ENCODE results near the gene HS6ST3. TPM values are rescaled to one million over a fixed set of nuclear protein-coding genes. Genes with fewer than 3 reads are reported as not detected.

HS6ST3 gene
- total RNA-seq, 1 donor from 2014 or later: 4.7 TPM

GRCh38 chr13:96779691-96780090 is 689.8 kb downstream of the HS6ST3 start:
- Mint-ChIP-seq H3K27ac (no peak overlapping the region), H3K27me3 (no peaks in the 10 kb centered on the region), H3K9me3 (peaks cover 8% of the 10 kb centered on the region), H3K4me3 (no peak overlapping the region), H3K4me1 (ENCODE audit: unreplicated experiment) (peaks cover 18% of the 10 kb centered on the region), H3K36me3 (peaks cover 3% of the 10 kb centered on the region)
- TF ChIP-seq CTCF (conservative IDR thresholded peaks at IDR 0.05): no peak
- DNase-seq (ENCODE audit: extremely low spot score, unreplicated experiment): no peak

- DNase-seq (ENCODE audit: extremely low spot score, unreplicated experiment): no peak
- Mint-ChIP-seq H3K4me1 (ENCODE audit: unreplicated experiment) (peaks cover 18% of the 10 kb centered on the region), H3K36me3 (peaks cover 3% of the 10 kb centered on the region), H3K27ac (no peak overlapping the region), H3K4me3 (no peak overlapping the region), H3K27me3 (no peaks in the 10 kb centered on the region), H3K9me3 (peaks cover 8% of the 10 kb centered on the region)
- TF ChIP-seq CTCF (conservative IDR thresholded peaks at IDR 0.05): no peak
Measured at GRCh38 chr13:96780105-96780504, 690.2 kb downstream of the HS6ST3 start.

GRCh38 chr13:96781141-96781540 is 691.2 kb downstream of the HS6ST3 start:
- no peak for DNase-seq (ENCODE audit: extremely low spot score, unreplicated experiment)
- peaks cover 3% of the 10 kb centered on the region for H3K36me3 Mint-ChIP-seq
- H3K27me3 Mint-ChIP-seq: no peaks in the 10 kb centered on the region
- peaks cover 8% of the 10 kb centered on the region for H3K9me3 Mint-ChIP-seq
- H3K4me1 Mint-ChIP-seq (ENCODE audit: unreplicated experiment): peaks cover 18% of the 10 kb centered on the region
- no peak overlapping the region for H3K27ac Mint-ChIP-seq
- H3K4me3 Mint-ChIP-seq: no peak overlapping the region
- TF ChIP-seq CTCF (conservative IDR thresholded peaks at IDR 0.05): no peak

DNA sequence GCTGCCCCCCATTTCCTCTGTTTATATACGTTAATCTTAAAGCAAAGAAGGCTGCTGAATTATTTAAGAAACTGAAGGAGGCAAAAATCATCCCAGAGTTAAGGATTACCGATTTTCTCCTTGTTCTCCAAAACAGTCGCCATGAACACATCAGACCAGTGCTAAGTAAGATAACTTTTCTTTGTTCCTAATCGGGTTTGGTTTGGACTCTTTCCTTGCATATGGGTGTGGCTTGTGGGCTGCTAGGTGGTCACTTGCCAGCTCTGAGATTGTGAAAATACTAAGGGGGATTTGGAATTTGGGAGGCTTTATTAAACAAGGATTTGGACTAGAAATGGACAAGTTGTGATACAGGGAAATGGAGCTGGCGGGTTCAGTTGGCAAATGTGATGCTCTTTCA is 692.3 kb downstream of the HS6ST3 start:
- no peak for DNase-seq (ENCODE audit: extremely low spot score, unreplicated experiment)
- Mint-ChIP-seq H3K9me3 (peaks cover 12% of the 10 kb centered on the region), H3K36me3 (peaks cover 3% of the 10 kb centered on the region), H3K27ac (no peak overlapping the region), H3K27me3 (no peaks in the 10 kb centered on the region), H3K4me3 (no peak overlapping the region), H3K4me1 (ENCODE audit: unreplicated experiment) (peaks cover 18% of the 10 kb centered on the region)
- no peak for TF ChIP-seq CTCF (conservative IDR thresholded peaks at IDR 0.05)

DNA sequence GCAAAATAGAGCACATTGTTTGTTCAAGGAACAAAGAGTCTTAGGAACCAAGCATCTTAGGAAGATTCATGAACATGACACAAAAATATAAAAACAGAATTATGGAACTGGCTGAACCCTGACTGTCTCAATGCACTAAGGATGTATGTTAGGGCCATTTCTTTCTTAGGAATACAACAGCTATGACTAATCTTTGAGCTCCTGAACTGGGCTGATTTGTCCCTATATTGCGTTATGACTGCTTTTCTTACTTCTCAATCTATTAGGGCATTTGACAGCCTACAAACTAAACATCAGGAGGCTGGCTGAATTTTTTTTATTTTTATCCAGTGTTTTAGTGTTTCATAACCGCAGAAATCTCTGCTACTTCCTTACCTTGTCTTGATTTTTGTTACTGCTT is 693.1 kb downstream of the HS6ST3 start:
- DNase-seq (ENCODE audit: extremely low spot score, unreplicated experiment): no peak
- peaks cover 3% of the 10 kb centered on the region for H3K36me3 Mint-ChIP-seq

More for the DNA sequence above, 693.1 kb downstream of the HS6ST3 start:
- Mint-ChIP-seq H3K27me3 (no peaks in the 10 kb centered on the region), H3K4me1 (ENCODE audit: unreplicated experiment) (peaks cover 18% of the 10 kb centered on the region), H3K4me3 (no peak overlapping the region), H3K9me3 (peaks cover 10% of the 10 kb centered on the region), H3K27ac (no peak overlapping the region)
- TF ChIP-seq CTCF (conservative IDR thresholded peaks at IDR 0.05): no peak
